ENCODE results near the gene FHOD3.

DNA sequence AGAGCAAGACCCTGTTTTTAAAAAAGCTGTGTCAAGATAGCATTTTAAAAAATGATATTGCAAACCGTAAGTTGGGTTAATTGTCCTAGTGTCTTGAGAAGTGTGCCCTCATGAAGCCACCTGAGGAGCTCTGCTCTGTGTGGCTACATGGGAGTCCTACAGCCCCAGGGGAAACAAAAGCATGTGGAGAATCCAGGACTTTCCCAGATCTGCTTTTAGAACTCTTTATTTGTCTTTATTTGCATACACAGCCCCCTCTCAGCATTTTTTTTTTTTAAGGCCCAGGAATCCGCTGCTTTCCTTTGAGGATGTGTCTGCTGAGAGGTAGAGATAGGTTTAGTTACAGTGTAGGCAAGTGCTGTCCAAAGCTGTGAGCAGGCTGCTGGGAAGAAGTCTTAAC is 219.2 kb downstream of the FHOD3 start:
- no peak for TF ChIP-seq EZH2 (IDR thresholded peaks at IDR 0.05; ENCODE audit: low read depth)
- no peak for TF ChIP-seq CTCF (conservative IDR thresholded peaks at IDR 0.05)

All from PC-9 (cell line).